ENCODE data around the gene SEC22B.
"Not testable (repeated sequence)": the region's sequence is repeated elsewhere in the genome, so short reads cannot be mapped to it uniquely, and the experiment has no call there.

The SEC22B gene

DNA sequence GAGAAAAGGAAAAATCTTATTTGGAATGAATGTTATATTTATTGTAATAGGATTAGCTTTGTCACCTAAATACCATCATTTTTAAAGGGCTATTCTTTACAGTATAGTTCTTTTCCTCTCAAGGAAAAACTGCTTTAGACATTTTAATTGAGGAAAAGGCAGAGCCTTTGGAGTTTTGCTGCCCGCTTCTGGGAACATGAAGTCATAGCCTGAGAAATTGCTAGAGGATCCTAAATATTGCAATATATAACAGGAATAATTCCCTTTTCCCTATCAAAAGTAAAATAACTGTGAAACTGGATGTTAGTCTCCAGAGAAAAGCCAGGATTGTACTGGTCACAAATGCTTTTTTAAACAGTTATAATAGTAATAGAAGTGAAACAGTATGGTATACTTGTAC, 30.5 kb downstream of the SEC22B start:
- H3K4me3 ChIP-seq (ENCODE audit: low read depth, low read length), result not testable (repeated sequence)

- H3K4me3 ChIP-seq (ENCODE audit: low read depth, low read length), result not testable (repeated sequence)
Measured at GRCh38 chr1:120144626-120145025, 31.7 kb downstream of the SEC22B start.

GRCh38 chr1:120144169-120144568, 32.2 kb downstream of the SEC22B start:
- H3K4me3 ChIP-seq (ENCODE audit: low read depth, low read length), result not testable (repeated sequence)

DNA sequence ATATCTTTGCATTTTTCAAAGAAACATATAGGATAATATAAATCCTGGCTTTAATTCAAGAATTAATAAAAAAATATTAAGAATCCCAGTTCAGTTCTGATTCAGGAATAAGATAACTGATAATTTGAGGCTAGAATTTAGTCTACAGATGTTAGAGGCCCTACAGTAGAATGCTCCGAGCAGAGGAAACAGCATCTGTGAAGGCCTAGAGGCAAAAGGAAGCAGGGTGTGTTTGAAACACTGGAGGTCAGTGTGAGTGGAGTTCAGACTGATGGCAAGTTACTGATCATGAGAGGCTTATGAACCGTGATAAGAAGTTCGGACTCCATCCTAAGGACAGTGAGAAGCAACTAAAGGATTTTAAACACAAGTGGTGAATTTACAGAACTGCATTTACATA, 33.0 kb downstream of the SEC22B start:
- H3K4me3 ChIP-seq (ENCODE audit: low read depth, low read length), result not testable (repeated sequence)

DNA sequence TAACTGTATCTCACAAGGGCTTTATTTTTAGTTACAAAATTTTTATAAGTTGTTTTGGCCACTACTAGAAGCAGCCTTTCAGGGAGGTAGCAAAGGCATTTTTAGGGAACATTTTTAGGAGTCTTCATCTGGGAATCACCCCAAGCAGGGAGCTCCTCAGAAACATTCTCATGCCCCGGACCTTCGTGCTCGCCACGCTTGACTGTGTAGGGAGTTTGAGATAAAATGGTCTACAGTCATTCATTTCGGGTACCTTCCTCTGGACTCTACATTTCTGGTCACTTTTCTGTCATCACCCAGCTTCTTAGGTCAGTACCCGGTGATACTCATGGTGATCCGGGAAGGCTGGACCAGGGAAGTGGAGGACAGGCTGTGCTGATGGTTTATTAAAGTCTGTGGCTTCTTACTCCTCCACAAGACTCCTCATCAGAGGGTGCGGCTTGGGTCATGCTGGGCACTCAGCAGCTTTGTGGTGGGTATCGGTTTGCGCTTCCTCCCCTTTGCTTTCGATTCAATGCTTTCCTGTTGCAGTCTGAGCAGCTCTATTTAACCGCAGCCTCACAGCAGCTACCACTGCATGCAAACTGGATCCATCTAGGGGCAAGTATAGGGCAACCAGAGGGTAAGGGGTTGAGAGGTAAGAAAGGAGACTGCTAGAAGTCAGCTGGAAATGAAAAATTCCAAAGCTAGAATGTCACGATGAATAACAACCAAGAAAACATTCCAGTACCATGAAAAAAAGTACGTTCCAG, 33.6 kb downstream of the SEC22B start:
- H3K4me3 ChIP-seq (ENCODE audit: low read depth, low read length), result not testable (repeated sequence)

GRCh38 chr1:120141865-120142264, 34.5 kb downstream of the SEC22B start:
- not testable (repeated sequence) for H3K4me3 ChIP-seq (ENCODE audit: low read depth, low read length)

DNA sequence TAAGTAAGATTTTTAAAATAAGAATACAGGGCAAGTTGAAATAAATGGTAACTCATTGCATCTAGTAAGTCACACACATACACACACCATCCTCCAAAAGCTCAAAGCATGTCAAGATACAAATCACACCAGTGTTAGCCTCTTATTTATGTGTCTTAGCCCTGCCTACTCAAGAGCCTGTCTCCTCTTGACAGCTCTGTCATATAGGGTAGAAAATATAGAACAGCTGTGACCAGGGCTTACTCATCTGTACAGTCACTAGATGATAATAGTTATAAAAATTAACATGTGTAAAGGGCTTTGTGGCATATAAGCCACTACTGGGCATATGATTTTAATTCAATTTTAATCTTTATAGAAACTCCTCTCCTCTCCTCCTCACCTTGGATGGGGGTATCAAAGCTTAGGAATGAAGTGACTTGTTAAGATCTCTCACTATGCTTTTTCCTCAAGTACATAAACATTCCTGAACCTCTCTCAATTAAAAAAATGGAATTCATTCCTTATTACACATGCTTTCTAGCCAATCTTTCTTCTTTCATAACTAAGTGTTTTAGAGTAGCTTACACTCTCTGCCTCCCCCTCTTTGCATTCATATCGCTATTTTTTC, 35.6 kb downstream of the SEC22B start:
- not testable (repeated sequence) for H3K4me3 ChIP-seq (ENCODE audit: low read depth, low read length)

DNA sequence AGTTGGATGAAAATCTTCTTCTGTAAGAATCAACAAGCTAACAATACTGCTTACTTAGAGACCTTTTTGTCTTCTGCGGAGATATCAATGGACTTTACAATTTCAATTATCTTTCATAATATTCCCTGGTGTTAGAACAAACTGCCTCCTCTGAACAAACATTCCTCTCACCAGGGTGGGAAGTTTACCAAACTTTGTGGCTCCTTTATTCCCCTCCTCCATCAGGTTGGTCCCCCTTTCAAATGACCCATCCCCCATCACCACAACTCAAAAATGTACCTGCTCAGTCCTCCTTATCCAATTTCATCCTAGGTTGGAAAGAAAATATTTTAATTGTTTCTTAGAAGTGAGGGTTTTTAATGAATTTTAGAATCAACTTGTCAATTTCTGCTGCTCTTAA, 40.2 kb downstream of the SEC22B start:
- not testable (repeated sequence) for H3K4me3 ChIP-seq (ENCODE audit: low read depth, low read length)

DNA sequence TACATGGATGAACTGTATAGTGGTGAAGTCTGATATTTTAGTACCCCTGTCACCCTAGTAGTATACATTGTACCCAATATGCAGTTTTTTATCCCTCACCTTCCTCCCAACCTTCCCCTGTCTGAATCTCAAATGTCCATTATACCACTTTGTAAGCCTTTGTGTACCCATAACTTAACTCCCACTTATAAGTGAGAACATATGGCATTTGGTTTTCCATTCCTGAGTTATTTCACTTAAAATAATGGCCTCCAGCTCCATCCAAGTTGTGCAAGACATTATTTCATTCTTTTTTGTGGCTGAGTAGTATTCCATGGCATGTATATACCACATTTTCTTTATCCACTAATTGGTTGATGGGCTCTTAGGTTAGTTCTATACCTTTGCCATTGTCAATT, 42.4 kb downstream of the SEC22B start:
- not testable (repeated sequence) for H3K4me3 ChIP-seq (ENCODE audit: low read depth, low read length)

DNA sequence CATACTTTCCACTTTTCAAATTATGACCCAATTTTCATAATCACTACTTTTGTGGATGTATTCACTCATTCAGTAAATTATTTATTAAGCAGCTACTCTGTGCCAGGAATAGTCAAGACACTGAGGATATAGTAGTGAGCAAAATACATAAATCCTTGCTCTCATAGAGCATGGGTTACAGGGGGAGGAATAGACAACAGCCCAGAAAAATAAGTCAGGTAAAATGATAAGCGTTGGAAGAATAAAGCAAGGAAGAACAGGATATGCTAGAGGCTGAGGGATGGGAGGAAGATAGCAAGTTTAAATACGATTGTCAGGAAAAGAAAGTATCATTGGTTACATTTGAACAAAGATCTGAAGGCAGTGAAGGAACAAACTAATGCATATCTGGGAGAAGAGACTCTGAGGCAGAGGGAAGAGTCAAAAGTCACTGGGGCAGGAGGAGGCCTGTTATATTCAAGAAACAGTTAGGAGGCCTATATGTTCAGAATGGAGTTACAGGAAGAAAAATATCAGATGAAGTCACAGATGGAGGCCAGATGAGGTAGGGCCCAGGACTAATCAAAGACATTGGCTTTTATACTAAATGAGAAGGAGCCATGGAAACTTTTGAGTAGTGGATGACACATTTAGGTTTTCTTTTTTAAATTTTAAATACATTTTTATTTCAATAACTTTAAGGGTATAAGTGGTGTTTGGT, 42.9 kb downstream of the SEC22B start:
- H3K4me3 ChIP-seq (ENCODE audit: low read depth, low read length), result no peak overlapping the region

DNA sequence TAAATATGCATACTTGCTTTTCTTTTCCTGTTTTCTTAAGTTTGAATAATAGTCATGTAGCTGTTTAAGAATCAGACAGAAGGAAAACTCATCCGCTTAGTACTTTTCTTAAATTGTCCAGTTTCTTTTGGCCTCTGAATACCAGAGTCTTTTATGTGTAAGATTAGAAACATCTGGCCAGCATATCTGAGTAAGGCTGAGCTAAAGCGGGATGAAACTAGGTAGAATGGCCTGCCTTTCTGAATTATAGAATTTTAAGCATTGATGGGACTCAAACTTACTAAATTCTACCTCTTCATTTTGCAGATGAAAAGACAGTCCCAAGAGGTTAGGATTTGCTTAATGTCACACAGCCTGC, 43.9 kb downstream of the SEC22B start:
- not testable (repeated sequence) for H3K4me3 ChIP-seq (ENCODE audit: low read depth, low read length)

DNA sequence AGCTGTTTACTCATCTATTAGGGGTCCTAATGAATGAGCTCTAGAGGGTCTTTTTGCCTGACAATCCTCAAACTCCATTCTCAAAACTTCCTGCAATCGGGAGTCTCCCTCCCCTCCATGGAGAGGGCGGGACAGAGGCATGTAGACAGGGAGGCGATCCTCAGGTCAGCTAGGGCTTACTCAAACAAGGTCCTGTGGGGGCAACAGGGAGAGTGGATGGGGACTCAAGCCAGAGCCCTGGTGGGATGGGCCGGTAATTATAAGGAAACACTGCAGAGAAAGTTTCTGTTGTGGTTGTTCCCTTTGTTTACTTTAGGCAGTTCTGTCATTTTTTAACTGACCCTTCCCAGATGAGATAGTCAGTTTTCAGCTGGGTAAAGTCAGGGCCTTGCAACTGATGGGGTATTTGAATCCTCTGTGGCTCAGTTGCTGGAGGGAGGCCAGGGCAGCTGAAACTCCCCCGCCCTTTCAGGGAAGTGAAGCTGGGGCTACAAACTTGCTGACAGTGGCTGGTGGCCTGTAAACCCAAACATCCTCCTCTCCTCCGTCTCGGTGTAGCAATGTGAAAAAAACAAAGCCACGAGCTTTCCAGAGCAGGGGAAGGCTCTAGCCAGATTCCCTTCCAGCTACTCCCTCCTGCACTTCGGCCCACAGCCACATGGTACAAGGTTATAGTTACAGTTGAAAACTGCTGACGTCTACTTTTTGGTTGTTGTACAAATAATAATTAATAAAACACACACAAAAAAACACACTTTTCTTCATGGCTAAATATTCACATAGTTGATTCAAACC, 44.5 kb downstream of the SEC22B start:
- not testable (repeated sequence) for H3K4me3 ChIP-seq (ENCODE audit: low read depth, low read length)

GRCh38 chr1:120127921-120128320, 48.4 kb downstream of the SEC22B start:
- not testable (repeated sequence) for H3K4me3 ChIP-seq (ENCODE audit: low read depth, low read length)

- not testable (repeated sequence) for H3K4me3 ChIP-seq (ENCODE audit: low read depth, low read length)
Measured at GRCh38 chr1:120126216-120126615, 50.1 kb downstream of the SEC22B start.

GRCh38 chr1:120124628-120125027, 51.7 kb downstream of the SEC22B start:
- not testable (repeated sequence) for H3K4me3 ChIP-seq (ENCODE audit: low read depth, low read length)

GRCh38 chr1:120123813-120124510, 52.4 kb downstream of the SEC22B start:
- not testable (repeated sequence) for H3K4me3 ChIP-seq (ENCODE audit: low read depth, low read length)

GRCh38 chr1:120122262-120122893, 53.9 kb downstream of the SEC22B start:
- H3K4me3 ChIP-seq (ENCODE audit: low read depth, low read length), result not testable (repeated sequence)

DNA sequence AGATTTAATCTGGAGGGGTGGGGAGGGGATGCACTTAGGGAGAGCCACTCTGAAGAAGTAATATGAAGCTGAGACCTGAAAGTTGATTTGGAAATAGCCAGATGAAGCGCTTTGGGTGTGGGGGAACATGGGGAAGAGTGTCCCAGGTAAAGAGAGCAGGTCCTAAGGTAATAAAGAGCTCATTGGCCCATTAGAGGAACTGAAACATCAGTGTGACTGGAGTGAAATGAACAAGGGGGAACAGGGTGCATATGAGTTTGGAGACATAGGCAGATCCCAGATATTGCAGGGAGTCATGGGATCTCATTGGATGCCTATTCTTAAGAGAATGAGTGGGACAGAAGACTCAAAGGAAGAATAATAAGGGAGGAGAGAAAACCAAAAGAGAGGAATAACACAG, 54.5 kb downstream of the SEC22B start:
- not testable (repeated sequence) for H3K4me3 ChIP-seq (ENCODE audit: low read depth, low read length)

DNA sequence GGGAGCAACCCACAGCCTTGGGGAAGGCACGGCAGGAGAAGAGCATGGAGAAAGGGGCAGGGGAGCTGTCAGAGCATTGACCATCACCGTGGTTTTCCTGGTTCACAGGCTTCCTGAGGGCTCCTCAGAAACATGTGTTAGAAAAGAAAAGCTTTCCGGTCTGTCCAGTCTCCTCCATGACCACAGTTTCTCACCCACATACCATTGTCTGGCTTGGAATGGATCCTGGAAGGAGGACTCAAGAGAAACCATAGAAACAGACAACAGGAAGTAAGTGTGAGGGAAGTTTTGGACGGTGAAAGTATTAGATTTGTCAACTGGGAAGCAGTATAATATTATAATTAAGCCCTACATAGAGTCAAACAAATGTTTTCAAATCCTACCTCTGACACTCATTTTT, 55.8 kb downstream of the SEC22B start:
- H3K4me3 ChIP-seq (ENCODE audit: low read depth, low read length), result not testable (repeated sequence)

All from iPS-11a (cell line).